Superior temporal gyrus (tissue), 1 donor: ENCODE data around the gene WDR45B.
"Not testable (repeated sequence)": the region's sequence is repeated elsewhere in the genome, so short reads cannot be mapped to it uniquely, and the experiment has no call there.

ENCODE experiments used
- DNase-seq: peaks from one replicate; pipeline ENCODE4 v3.0.0-alpha.2; 2016; ENCODE audit errors: extremely low spot score

The WDR45B gene

GRCh38 chr17:82585935-82586575, 62.2 kb downstream of the WDR45B start:
- DNase-seq: not testable (repeated sequence)

- DNase-seq: no peak
Measured at GRCh38 chr17:82583720-82584234, 64.5 kb downstream of the WDR45B start.

- no peak for DNase-seq
Measured at GRCh38 chr17:82582709-82583108, 65.5 kb downstream of the WDR45B start.

GRCh38 chr17:82582213-82582612, 66.0 kb downstream of the WDR45B start:
- DNase-seq: no peak

GRCh38 chr17:82579969-82580368, 68.3 kb downstream of the WDR45B start:
- not testable (repeated sequence) for DNase-seq

- no peak for DNase-seq
Measured at GRCh38 chr17:82577300-82577699, 70.9 kb downstream of the WDR45B start.

GRCh38 chr17:82575581-82576221, 72.5 kb downstream of the WDR45B start:
- not testable (repeated sequence) for DNase-seq

GRCh38 chr17:82574041-82574440, 74.2 kb downstream of the WDR45B start:
- DNase-seq: no peak

GRCh38 chr17:82571855-82572254, 76.4 kb downstream of the WDR45B start:
- DNase-seq: no peak

- DNase-seq: no peak
Measured at GRCh38 chr17:82570277-82570676, 78.0 kb downstream of the WDR45B start.

GRCh38 chr17:82569621-82570020, 78.6 kb downstream of the WDR45B start:
- DNase-seq: no peak

- DNase-seq: no peak
Measured at GRCh38 chr17:82568997-82569393, 79.2 kb downstream of the WDR45B start.

GRCh38 chr17:82567286-82567685, 81.0 kb downstream of the WDR45B start:
- DNase-seq: no peak

- DNase-seq: no peak
Measured at GRCh38 chr17:82566129-82566960, 81.9 kb downstream of the WDR45B start.

- peak; percentile 71 for DNase-seq
Measured at GRCh38 chr17:82565551-82565950, 82.7 kb downstream of the WDR45B start.
